Retina (tissue), 1 donor: ENCODE results near the gene PTGES.

Experiments
- DNase-seq: peaks from one replicate; pipeline ENCODE4 v3.0.0-alpha.2; 2016

PTGES gene

GRCh38 chr9:129740666-129741464 is 12.0 kb downstream of the PTGES start:
- DNase-seq, result no peak

DNA sequence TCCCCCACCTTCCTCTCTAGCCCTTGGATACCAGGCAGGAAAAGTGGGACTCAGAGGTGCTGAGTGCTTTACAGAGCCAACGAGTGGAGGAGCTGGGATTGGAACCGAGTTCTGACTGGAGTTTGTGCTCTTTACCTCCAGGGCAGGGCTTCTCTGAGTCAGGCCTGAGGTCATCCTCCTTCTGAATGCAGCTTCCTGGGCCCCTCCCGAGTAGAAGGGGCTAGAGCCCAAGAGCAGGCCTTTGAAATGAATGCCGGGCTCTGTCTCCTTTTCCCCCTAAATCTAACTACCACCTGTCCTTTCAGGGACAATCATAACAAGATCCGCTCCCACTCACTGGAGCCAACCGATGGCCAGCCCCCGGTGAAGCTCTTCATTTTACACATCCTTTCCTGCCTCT is 12.7 kb downstream of the PTGES start:
- no peak for DNase-seq

DNA sequence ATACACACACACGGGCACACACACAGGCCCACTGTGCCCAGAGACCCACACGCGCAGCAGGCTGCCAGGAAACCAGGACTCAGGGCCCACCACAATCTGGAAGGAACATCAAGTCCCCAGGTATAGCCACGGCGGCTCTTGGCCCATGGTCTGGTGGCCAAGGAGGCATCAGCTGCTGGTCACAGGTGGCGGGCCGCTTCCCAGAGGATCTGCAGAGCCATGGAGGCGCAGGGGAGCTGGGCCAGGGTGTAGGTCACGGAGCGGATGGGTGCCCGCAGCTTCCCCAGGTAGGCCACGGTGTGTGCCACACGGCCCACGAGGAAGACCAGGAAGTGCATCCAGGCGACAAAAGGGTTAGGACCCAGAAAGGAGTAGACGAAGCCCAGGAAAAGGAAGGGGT is 13.4 kb downstream of the PTGES start:
- DNase-seq, result no peak

GRCh38 chr9:129737479-129738274 is 15.2 kb downstream of the PTGES start:
- DNase-seq, result peak; percentile 94

GRCh38 chr9:129736334-129736733 is 16.5 kb downstream of the PTGES start:
- no peak for DNase-seq

GRCh38 chr9:129735546-129735945 is 17.3 kb downstream of the PTGES start:
- DNase-seq, result no peak

DNA sequence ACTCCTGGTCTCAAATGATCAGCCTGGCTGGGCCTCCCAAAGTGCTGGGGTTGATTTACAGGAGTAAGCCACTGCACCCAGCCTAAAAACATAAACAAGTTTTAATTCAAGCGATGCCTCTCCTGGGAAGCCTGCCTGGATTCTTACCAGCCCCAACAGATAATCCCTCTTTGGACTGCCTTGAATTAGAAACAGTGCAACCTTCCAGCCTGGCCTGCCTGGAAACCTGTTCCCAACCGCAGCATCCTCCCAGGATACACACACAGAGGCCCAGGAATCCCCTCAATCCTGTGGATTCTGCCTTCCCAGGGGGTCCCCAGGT is 19.2 kb downstream of the PTGES start:
- no peak for DNase-seq

DNA sequence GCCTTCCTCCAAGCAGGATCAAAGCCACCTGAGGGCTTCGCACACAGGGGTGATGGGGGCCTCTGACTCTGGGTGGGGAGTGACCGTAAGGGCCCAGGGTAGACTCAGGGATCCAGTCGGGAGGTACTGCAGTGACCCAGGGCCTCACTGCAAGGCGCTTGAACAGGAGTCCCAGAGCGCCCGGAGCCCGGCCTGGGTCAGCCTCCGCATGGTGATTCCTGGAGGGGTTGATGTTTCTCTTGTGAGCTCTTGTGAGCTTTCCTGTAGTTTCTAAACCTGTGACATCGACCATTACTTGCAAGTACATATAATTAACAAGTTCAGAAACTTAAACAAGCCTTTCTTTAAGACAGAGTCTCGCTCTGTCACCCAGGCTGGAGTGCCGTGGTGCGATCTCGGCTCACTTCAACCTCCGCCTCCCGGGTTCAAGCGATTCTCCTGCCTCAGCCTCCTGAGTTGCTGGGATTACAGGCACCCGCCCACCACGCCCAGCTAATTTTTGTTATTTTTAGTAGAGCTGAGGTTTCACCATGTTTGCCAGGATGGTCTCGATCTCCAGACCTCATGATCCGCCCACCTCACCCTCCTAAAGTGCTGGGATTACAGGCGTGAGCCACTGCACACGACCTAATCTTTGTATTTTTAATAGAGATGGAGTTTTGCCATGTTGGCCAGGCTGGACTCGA is 19.8 kb downstream of the PTGES start:
- no peak for DNase-seq

- no peak for DNase-seq
Observed at GRCh38 chr9:129732100-129732499, 20.7 kb downstream of the PTGES start.

DNA sequence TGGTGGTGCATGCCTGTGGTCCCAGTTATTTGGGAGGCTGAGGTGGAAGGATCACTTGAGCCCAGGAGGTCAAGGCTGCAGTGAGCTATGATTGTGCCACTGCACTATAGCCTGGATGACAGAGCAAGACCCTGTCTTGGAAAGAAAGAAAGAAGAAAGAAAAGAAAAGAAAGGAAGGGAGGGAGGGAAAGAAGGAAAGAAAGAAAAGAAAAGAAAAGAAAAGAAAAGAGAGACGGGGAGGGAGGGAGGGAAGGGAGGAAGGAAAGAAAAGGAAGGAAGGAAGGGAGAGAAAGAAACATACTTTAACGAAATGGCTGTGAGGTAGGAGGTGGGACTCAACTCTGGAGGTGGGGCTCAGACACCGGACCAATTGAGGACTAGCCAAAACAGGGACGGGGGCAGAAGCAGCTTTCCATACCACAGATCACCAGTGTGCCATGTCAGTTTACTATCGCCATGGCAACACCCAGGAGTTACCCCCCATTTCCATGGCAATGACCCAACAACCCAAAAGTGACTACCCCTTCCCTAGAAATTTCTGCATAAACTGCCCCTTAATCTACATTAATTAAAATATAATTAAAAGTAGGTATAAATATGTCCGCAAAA is 21.3 kb downstream of the PTGES start:
- DNase-seq, result no peak

- no peak for DNase-seq
Observed at GRCh38 chr9:129728744-129729143, 24.1 kb downstream of the PTGES start.

GRCh38 chr9:129726322-129727160 is 26.3 kb downstream of the PTGES start:
- DNase-seq, result peak; percentile 82

- DNase-seq, result no peak
Observed at GRCh38 chr9:129725795-129726251, 27.0 kb downstream of the PTGES start.

GRCh38 chr9:129724456-129725190 is 28.2 kb downstream of the PTGES start:
- DNase-seq, result no peak

DNA sequence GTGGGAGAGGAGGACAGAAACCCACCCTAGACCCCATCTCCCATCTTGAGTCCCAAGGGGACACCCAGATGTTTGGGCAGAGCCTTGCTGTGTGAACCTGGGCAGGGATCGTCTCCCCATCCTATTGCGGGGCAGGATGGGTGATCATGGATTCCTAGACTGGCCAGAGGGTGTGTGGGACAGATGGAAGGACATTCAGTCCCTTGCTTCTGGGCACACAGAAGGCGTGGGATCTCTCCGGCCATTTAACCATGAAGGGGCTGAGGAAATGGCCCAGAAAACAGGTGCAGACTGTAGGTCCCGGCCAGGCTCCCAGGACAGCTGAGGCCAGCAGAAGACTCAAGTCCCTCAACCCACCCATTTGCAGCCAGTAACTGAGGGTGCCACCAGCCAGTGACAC is 29.9 kb downstream of the PTGES start:
- DNase-seq, result no peak

DNA sequence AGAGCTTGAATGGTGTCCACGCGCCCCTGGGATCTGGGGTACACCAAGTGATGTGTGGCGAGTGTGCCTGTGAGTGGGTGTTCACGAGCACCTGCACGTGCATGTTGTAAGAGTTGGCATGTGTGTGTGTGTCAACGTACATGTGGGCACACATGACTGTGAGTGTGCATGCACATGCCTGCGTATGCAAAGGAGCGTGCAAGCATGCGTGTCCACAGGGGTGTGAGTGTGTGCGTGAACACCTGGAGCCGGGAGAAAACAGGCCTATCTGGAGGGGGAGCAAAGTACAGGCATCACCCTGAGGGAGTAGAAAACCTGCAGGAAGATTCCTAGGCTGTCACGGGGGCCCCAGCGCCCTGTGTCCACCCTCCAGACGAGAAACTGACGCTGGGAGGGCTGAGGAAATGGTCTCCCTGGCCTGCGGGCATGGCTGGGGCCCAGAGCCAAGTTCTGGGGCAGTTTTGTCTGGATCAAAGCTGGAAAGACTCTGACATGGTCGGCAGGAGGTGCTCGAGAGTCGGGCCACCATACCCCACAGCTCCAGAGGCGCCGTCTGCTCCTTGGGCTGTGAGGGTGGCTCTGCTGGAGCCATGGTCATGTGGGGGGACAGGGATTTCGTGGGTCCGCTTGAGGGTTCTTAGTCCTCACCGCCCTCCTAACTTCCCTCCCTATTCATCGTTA is 31.8 kb downstream of the PTGES start:
- no peak for DNase-seq

DNA sequence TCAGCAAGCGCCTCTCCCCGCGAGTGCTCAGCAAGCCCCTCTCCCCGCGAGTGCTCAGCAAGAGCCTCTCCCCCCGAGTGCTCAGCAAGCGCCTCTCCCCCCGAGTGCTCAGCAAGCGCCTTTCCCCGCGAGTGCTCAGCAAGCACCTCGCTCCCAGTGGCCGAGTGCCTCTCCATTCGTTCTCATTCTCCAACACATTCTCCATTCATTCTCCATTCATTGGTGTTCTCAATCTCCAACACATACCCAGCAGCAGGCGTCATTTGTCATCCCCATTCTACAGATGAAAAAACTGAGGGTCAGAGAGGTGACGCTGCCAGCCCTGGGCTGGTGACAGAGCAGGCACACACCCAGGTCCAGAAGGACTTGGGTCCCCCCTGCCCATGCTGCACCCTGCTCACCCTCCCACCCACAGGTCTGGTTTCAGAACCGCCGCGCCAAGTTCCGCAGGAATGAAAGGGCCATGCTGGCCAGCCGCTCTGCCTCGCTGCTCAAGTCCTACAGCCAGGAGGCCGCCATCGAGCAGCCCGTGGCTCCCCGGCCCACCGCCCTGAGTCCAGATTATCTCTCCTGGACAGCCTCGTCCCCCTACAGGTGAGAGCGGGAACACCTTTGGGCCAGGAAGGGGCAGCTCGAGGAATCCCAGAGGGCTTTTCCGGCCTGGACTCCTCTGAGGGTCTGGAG is 32.5 kb downstream of the PTGES start:
- no peak for DNase-seq

DNA sequence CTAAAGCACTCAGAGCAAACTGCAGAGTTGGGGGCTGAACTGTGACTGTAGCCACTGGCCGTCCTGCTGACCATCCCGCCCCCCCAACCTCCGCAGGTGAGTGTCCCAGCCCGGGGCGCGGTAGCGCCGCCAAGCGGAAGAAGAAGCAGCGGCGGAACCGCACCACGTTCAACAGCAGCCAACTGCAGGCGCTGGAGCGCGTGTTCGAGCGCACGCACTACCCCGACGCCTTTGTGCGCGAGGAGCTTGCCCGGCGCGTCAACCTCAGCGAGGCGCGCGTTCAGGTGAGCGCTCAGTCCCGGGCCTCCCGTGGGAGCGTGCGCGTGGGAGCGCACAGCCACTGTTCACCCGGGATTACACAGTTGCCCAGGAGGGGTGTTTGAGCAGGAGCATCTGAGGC is 33.7 kb downstream of the PTGES start:
- no peak for DNase-seq

DNA sequence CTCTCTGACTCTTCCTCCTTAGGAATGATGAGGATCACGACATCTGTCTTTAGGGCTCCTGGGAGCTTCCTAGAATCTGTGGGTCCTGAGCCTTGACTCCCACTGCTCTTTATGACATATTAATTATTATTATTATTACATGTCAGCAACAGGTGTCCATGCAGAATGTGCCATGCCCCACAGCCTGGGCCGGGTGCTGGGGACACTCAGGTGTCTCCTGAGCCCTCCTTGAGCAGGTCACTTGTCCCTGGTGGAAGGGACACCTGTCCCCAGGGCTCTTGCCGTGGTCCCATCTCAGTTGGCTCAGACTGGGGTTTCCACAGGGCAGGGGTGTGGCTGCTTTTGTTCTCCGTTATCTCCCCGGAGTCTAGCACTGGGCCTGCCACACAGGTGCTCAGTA is 34.2 kb downstream of the PTGES start:
- no peak for DNase-seq

- DNase-seq, result no peak
Observed at GRCh38 chr9:129717991-129718390, 34.9 kb downstream of the PTGES start.
